Inferior parietal cortex (tissue), 1 donor: ENCODE measurements around the gene CRYBA4.

Experiments used
- DNase-seq: peaks from one replicate; pipeline ENCODE4 v3.0.0-alpha.2; 2016; ENCODE audit errors: extremely low spot score

Gene CRYBA4

GRCh38 chr22:26624803-26625202 is 3.0 kb downstream of the CRYBA4 start:
- DNase-seq, result no peak

- no peak for DNase-seq
Observed at GRCh38 chr22:26629988-26630761, 8.4 kb downstream of the CRYBA4 start.

GRCh38 chr22:26631282-26631681 is 9.5 kb downstream of the CRYBA4 start:
- DNase-seq, result no peak

- no peak for DNase-seq
Observed at GRCh38 chr22:26632422-26633155, 10.8 kb downstream of the CRYBA4 start.

GRCh38 chr22:26634189-26634588 is 12.4 kb downstream of the CRYBA4 start:
- DNase-seq, result no peak

- DNase-seq, result no peak
Observed at GRCh38 chr22:26635117-26635516, 13.4 kb downstream of the CRYBA4 start.

GRCh38 chr22:26636296-26636695 is 14.5 kb downstream of the CRYBA4 start:
- DNase-seq, result no peak

GRCh38 chr22:26642465-26643417 is 21.0 kb downstream of the CRYBA4 start:
- no peak for DNase-seq

- DNase-seq, result no peak
Observed at GRCh38 chr22:26643418-26644100, 21.8 kb downstream of the CRYBA4 start.

GRCh38 chr22:26646158-26646557 is 24.4 kb downstream of the CRYBA4 start:
- DNase-seq, result no peak

- no peak for DNase-seq
Observed at GRCh38 chr22:26648011-26648497, 26.3 kb downstream of the CRYBA4 start.

- DNase-seq, result peak; percentile 45
Observed at GRCh38 chr22:26648528-26649388, 27.0 kb downstream of the CRYBA4 start.

GRCh38 chr22:26650722-26651421 is 29.1 kb downstream of the CRYBA4 start:
- DNase-seq, result no peak

GRCh38 chr22:26651815-26652214 is 30.1 kb downstream of the CRYBA4 start:
- DNase-seq, result no peak

GRCh38 chr22:26656891-26657851 is 35.4 kb downstream of the CRYBA4 start, which contains the start of gene MIAT:
Gene MIAT (plus strand): TSS chr22:26657588.
- DNase-seq, result peak; percentile 57

- DNase-seq, result no peak
Observed at GRCh38 chr22:26658161-26658560, 36.4 kb downstream of the CRYBA4 start.

GRCh38 chr22:26658671-26659478 is 37.1 kb downstream of the CRYBA4 start:
- DNase-seq, result peak; percentile 63

- DNase-seq, result no peak
Observed at GRCh38 chr22:26660356-26660755, 38.6 kb downstream of the CRYBA4 start.
